ENCODE results near the gene NEURL1.

GRCh38 chr10:103547391-103547946, 54.0 kb downstream of the NEURL1 start:
- no peak for TF ChIP-seq POLR2A (IDR thresholded peaks at IDR 0.05; ENCODE audit: low read length)
- no peak for TF ChIP-seq GATA1 (IDR thresholded peaks at IDR 0.05; ENCODE audit: low read depth, low read length)

Data from erythroblast (primary cell).